DLD1 (cell line): ENCODE data around the gene CCM2.

ENCODE experiments used
- in situ Hi-C: cut with HindIII; loops from 2 replicates; pipeline ENCODE4 v1.10.0; 2017; ENCODE audit warnings: low sequenced_read_pairs

CCM2 gene

GRCh38 chr7:45078125-45078681 lies 78.2 kb downstream of the CCM2 start:
- in situ Hi-C loops, result no loop called here

- in situ Hi-C loops, result no loop called here
Measured at GRCh38 chr7:45080265-45080957, 80.4 kb downstream of the CCM2 start.

DNA sequence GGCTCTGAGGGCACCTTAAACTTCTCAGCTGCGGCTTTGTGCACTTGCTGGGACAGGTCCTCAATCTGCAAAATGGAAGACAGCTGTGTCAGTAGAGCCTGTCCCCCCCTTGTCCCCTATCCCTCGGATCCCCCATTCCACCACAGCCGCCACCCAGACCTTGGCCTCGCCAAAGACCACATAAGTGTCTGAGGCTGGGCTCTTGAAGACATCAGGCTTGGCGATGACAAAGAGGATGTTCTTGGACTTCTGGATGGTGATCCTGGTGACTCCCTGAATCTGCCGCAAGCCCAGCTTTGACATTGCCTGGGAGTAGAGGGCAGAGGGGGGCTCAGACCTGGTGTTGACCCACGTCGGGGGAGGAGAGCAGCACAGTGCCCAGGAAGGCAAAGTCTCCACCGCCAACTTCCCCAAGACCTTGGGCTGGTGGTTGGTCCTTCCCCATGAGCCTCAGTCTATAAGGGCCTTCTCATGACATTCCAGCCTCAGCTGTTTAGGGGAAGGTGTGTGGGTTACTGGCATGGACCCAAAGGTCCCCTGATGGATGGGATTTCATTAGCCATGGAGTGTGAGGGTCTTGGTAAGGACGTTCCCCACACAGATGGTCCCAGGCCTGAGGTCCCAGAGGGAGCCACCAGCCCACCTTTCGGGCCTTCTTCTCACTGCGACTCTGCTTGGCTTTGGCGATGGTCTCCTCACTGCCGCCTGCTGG lies 81.1 kb downstream of the CCM2 start:
- in situ Hi-C loops, result no loop called here

DNA sequence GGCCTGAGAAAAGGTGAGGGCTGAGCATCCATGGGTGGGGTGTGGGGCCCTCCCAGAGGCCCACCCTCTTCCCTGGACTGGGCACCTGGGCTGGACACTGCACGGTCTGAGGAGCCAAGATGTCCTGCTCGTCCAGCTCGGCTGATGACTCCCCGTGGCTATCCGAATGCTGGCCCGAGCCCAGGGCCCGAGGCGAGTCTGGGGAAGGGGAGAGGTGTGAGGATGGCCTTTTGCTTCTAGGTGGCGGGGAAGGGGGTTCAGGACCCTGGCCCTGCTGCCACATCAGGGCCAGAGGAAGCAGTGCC lies 81.6 kb downstream of the CCM2 start:
- in situ Hi-C loops, result no loop called here

DNA sequence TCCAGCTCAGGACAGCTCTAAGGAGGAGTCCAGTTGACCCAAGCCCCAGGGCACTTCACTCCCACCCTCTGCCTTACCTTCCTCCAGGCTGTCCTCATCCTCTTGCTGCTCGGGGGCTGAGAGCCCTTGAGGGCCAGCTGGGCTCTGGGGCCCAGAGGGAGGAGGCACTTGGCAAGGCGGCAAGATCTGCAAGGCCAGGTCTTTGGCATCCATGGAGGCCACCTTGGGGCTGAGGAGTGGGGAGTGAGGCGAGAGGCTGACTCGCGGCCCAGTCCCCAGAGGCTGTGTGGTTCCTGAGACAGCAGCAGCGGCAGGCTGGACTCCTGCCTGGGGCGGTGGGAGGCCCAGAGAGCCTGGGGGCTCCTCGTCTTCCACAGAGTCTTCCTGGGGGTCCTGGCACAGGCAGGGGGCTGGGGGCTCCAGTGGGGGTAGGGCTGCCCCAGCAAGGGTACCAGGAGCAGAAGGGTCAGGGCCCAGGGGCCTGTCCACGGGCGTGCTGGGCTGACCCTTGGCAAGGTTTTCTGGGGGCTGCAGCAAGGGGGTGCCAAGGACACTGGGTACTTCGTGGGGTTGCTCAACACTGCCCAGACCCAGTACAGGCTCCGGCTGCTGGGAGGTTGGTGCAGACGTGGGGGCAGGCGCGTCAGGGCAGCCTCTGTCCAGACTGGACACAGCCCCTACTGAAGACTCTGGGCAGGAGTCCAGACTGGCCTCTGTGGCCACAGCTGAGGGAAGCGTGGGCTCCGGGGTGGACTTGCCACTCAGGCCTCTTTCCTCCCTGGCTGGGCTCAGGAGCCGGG lies 82.2 kb downstream of the CCM2 start:
- in situ Hi-C loops, result no loop called here

GRCh38 chr7:45082831-45083331 lies 82.9 kb downstream of the CCM2 start:
- in situ Hi-C loops, result no loop called here

DNA sequence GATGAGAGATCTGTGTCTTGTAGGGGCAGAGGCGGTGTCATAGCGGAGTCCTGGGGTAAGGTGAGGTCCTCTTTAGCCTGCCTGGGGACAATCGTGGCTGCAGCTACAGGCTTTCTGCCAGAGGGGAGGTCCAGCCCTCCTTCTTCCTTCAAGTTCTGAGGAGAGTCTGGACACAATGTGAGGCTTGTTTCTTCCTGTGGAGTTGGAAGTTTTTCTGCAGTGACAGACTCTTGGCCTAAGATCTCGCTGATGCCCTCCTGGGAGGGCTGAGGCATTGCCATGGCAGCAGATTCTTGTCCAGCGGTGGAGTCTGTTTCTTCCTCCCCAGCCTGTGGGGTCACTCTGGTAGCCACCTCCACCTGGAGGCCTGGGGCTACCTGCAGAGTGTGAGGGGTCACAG lies 84.3 kb downstream of the CCM2 start:
- in situ Hi-C loops, result no loop called here

GRCh38 chr7:45084901-45085618 lies 85.1 kb downstream of the CCM2 start:
- in situ Hi-C loops, result no loop called here

- in situ Hi-C loops, result no loop called here
Measured at GRCh38 chr7:45085619-45086200, 85.7 kb downstream of the CCM2 start.

DNA sequence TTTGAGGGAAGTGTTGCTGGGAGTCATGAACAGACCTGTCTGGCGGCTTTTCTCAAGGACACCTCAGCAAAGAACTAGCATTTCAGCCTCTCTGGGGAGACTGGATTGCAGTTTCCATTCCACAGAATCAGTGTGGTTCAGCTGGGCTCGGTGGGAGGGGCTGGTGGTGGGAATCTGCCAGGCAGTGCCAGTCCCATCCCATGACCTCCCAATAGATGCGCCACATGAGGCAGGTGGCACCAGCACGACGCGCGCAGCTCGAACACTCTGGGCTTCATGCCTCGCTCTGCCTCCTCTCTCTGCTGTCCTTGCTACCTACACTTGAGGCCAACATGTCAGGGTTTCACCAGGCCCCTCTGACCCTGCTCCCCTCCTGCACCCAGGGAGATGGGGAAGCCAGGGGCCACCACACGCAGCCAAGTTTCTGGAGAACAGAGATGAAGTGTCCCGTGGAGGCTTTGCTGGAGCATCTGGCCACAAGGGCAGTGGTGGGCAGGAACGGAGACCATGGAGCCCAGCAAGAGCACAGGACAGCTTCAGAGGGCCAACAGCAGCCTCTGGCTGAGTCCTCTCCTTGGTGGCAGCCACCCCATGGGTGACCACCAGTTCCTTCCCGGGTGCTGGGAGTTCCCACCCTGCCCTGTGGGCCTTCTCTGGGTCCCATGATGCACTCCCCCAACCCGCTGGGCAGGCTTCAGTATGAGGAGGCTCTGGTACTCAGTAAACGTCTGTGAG lies 86.5 kb downstream of the CCM2 start:
- in situ Hi-C loops, result no loop called here

GRCh38 chr7:45087301-45088145 lies 87.5 kb downstream of the CCM2 start:
- in situ Hi-C loops, result no loop called here

GRCh38 chr7:45088146-45088701 lies 88.2 kb downstream of the CCM2 start:
- in situ Hi-C loops, result no loop called here

GRCh38 chr7:45088821-45089340 lies 88.9 kb downstream of the CCM2 start, which contains the start of gene NACAD:
NACAD (minus strand) TSS chr7:45088969; CDS start chr7:45088894, 75 bp downstream.
- in situ Hi-C loops, result no loop called here

- in situ Hi-C loops, result no loop called here
Measured at GRCh38 chr7:45089341-45089891, 89.4 kb downstream of the CCM2 start.

GRCh38 chr7:45092100-45092930 lies 92.3 kb downstream of the CCM2 start:
- in situ Hi-C loops, result no loop called here

DNA sequence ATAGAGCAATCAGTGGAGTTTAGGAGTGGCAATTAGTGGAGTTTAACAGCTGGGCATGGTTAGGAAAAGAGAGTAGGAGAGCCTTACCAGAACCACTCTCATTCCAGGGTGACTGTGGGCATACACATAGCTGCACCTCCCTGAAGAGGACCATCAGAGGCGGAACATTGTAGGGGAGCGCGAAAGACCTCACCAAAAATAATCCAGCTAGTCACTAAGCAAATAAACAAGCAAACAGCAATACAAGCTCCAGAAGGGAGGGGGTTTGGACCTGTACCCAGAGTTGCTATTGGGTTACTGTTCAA lies 92.9 kb downstream of the CCM2 start:
- in situ Hi-C loops, result no loop called here
